ENCODE results near the gene MYRFL. TPM values are rescaled to one million over a fixed set of nuclear protein-coding genes. Genes with fewer than 3 reads are reported as not detected.

MYRFL gene
- total RNA-seq, 2 experiments from 2014 or later = not detected

- H3K36me3 Mint-ChIP-seq (ENCODE audit: low read depth) = no peaks in the 10 kb centered on the region
- H3K4me1 Mint-ChIP-seq = no peaks in the 10 kb centered on the region
- H3K27ac Mint-ChIP-seq = no peak overlapping the region
- no peak for DNase-seq
- peaks cover 17% of the 10 kb centered on the region for H3K27me3 Mint-ChIP-seq
- POLR2A ChIA-PET = interaction anchor here (0.7 kb wide), 1 partner anchor 1055 kb away, joined by 3 read pairs; no protein-coding TSS in a partner anchor
- no peaks in the 10 kb centered on the region for H3K9me3 Mint-ChIP-seq
- H3K4me3 Mint-ChIP-seq = no peak overlapping the region
- CTCF ChIA-PET = interaction anchor here (0.6 kb wide), 1 partner anchor 76 kb away, joined by 3 read pairs; no protein-coding TSS in a partner anchor
Measured at GRCh38 chr12:69828897-69829296, 3.9 kb downstream of the MYRFL start.

DNA sequence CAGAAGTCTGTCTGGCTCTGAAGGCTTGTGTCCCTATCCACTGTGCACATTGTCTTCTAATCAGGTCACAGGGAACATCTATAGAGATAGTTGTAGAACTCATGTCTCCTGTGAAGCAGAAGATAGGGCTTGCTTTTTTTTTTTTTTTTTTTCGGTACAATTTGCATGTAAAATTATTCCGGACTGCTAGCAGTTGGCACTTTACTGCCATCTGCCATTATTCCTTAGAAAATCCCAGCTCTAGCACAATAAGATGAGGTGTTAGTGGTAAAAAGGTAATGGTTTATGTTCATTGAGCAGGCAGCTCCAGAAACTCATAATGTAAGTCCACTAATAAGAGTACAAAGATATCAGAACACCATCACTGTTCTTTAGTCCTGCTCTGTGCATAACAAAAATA is 8.7 kb downstream of the MYRFL start:
- DNase-seq = no peak
- POLR2A ChIA-PET = no interaction called here
- no peak overlapping the region for H3K4me3 Mint-ChIP-seq
- no peaks in the 10 kb centered on the region for H3K36me3 Mint-ChIP-seq (ENCODE audit: low read depth)
- H3K4me1 Mint-ChIP-seq = no peaks in the 10 kb centered on the region
- CTCF ChIA-PET = no interaction called here
- no peak overlapping the region for H3K27ac Mint-ChIP-seq
- H3K27me3 Mint-ChIP-seq = peaks cover 10% of the 10 kb centered on the region
- H3K9me3 Mint-ChIP-seq = no peaks in the 10 kb centered on the region

- Mint-ChIP-seq H3K9me3 (no peaks in the 10 kb centered on the region), H3K4me1 (no peaks in the 10 kb centered on the region), H3K27ac (no peak overlapping the region), H3K36me3 (ENCODE audit: low read depth) (no peaks in the 10 kb centered on the region), H3K27me3 (peaks cover 10% of the 10 kb centered on the region), H3K4me3 (no peak overlapping the region)
- DNase-seq = no peak
- ChIA-PET CTCF (no interaction called here), POLR2A (no interaction called here)
Measured at GRCh38 chr12:69834147-69834546, 9.1 kb downstream of the MYRFL start.

GRCh38 chr12:69834576-69834975 is 9.5 kb downstream of the MYRFL start:
- H3K27ac Mint-ChIP-seq = no peak overlapping the region
- no peaks in the 10 kb centered on the region for H3K4me1 Mint-ChIP-seq
- H3K36me3 Mint-ChIP-seq (ENCODE audit: low read depth) = no peaks in the 10 kb centered on the region
- ChIA-PET CTCF (no interaction called here), POLR2A (no interaction called here)
- no peaks in the 10 kb centered on the region for H3K9me3 Mint-ChIP-seq
- no peak overlapping the region for H3K4me3 Mint-ChIP-seq
- peaks cover 8% of the 10 kb centered on the region for H3K27me3 Mint-ChIP-seq
- no peak for DNase-seq

DNA sequence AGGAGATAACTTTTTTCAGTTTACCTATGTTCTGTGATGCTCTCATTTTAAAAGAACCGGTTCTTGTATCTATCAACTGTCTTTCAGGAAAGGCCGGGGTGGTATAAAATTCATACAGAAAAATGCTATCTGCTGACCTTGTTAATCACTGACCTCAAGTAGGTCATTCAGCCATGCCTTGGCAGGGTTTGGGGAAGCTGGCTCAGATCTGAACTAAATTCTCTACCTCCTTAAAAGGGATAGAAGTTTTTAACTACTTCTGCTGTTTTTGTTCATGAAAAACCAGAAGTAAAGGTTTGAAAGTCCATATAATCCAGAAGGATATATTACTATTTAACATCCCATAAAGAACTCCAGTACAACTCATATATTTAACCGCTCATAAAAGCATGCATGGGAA is 10.1 kb downstream of the MYRFL start:
- CTCF ChIA-PET = no interaction called here
- no peaks in the 10 kb centered on the region for H3K9me3 Mint-ChIP-seq
- H3K36me3 Mint-ChIP-seq (ENCODE audit: low read depth) = no peaks in the 10 kb centered on the region

DNA sequence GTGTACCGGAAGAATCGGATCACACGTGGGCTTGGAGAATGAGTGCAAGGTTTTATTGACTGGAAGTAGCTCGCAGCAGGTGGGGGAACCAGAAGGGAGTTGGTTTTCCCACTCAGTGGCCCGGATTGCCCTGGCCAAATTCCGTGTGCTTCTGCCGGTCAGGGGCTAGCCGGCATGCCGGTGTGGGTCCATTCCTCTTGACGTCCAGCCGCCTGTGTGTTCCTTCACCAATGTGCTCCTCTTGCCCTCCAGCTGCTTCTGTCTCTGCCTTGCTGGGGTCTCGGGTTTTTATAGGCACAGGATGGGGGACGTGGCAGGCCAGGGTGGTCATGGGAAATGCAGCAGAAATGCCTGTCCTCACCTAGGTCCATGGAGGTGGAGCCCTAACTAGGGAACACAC is 11.0 kb downstream of the MYRFL start:
- POLR2A ChIA-PET = no interaction called here
- Mint-ChIP-seq H3K27ac (no peak overlapping the region), H3K9me3 (no peaks in the 10 kb centered on the region), H3K27me3 (peaks cover 10% of the 10 kb centered on the region), H3K36me3 (ENCODE audit: low read depth) (no peaks in the 10 kb centered on the region), H3K4me3 (no peak overlapping the region), H3K4me1 (no peaks in the 10 kb centered on the region)
- CTCF ChIA-PET = no interaction called here
- DNase-seq = no peak

More for the DNA sequence above, 10.1 kb downstream of the MYRFL start:
- H3K4me1 Mint-ChIP-seq = no peaks in the 10 kb centered on the region
- POLR2A ChIA-PET = no interaction called here
- H3K4me3 Mint-ChIP-seq = no peak overlapping the region
- peaks cover 7% of the 10 kb centered on the region for H3K27me3 Mint-ChIP-seq
- no peak overlapping the region for H3K27ac Mint-ChIP-seq
- DNase-seq = no peak

DNA sequence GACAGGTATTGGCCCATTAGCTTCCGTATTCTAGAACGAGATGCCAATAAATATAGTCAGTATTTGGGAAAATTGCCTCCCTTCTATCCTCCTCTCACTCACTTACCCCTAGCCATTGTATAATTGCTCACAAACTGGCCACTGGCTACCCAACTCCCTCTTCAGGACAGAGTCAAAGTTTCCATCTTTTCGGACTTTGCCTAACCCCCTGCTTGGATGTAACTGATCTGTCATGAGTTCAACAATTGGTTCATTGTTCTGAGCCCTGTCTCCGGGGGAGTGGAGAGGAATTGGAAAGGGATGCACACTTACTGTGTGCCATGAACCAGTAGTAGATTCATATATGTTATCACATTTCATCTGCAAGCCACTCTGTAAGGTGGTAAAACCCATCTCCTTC is 12.2 kb downstream of the MYRFL start:
- Mint-ChIP-seq H3K9me3 (no peaks in the 10 kb centered on the region), H3K4me3 (no peak overlapping the region), H3K27me3 (peaks cover 10% of the 10 kb centered on the region), H3K36me3 (ENCODE audit: low read depth) (no peaks in the 10 kb centered on the region), H3K4me1 (no peaks in the 10 kb centered on the region), H3K27ac (no peak overlapping the region)
- POLR2A ChIA-PET = no interaction called here
- DNase-seq = no peak
- CTCF ChIA-PET = no interaction called here

GRCh38 chr12:69837657-69838415 is 12.8 kb downstream of the MYRFL start:
- Mint-ChIP-seq H3K27me3 (peaks cover 6% of the 10 kb centered on the region), H3K4me1 (no peaks in the 10 kb centered on the region), H3K27ac (no peak overlapping the region), H3K4me3 (no peak overlapping the region), H3K36me3 (ENCODE audit: low read depth) (no peaks in the 10 kb centered on the region), H3K9me3 (no peaks in the 10 kb centered on the region)
- CTCF ChIA-PET = no interaction called here
- POLR2A ChIA-PET = no interaction called here
- no peak for DNase-seq

GRCh38 chr12:69840727-69841126 is 15.7 kb downstream of the MYRFL start:
- Mint-ChIP-seq H3K27ac (no peak overlapping the region), H3K27me3 (peaks cover 4% of the 10 kb centered on the region), H3K4me3 (no peak overlapping the region), H3K36me3 (ENCODE audit: low read depth) (no peaks in the 10 kb centered on the region), H3K4me1 (no peaks in the 10 kb centered on the region), H3K9me3 (no peaks in the 10 kb centered on the region)
- ChIA-PET POLR2A (no interaction called here), CTCF (no interaction called here)
- DNase-seq = no peak

GRCh38 chr12:69843608-69844007 is 18.6 kb downstream of the MYRFL start:
- DNase-seq = no peak
- POLR2A ChIA-PET = no interaction called here
- Mint-ChIP-seq H3K36me3 (ENCODE audit: low read depth) (no peaks in the 10 kb centered on the region), H3K4me3 (no peak overlapping the region), H3K4me1 (no peaks in the 10 kb centered on the region), H3K9me3 (no peaks in the 10 kb centered on the region), H3K27me3 (peaks cover 4% of the 10 kb centered on the region), H3K27ac (no peak overlapping the region)
- CTCF ChIA-PET = no interaction called here

- no peak for DNase-seq
- ChIA-PET POLR2A (no interaction called here), CTCF (no interaction called here)
- Mint-ChIP-seq H3K27ac (no peak overlapping the region), H3K4me1 (no peaks in the 10 kb centered on the region), H3K36me3 (ENCODE audit: low read depth) (no peaks in the 10 kb centered on the region), H3K4me3 (no peak overlapping the region), H3K27me3 (peaks cover 4% of the 10 kb centered on the region), H3K9me3 (no peaks in the 10 kb centered on the region)
Measured at GRCh38 chr12:69844416-69844815, 19.4 kb downstream of the MYRFL start.

DNA sequence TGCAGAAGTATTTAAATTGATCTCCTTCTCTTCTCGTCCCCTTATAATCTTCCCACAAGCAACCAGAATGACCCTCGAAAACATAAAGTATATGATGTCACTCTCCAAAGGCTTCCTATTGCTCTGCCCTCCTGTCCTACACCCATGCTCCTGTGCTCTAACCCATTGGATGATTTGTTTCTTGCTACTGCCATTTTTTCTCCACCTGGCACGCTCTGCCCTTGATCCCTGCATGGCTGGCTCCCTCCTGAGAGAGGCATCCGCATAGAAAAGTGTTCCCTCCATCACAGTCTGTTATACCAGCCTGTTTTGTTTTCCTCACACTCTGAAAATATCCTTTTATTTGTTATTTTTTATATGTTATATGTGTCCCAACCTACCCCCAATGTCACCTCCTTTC is 19.8 kb downstream of the MYRFL start:
- Mint-ChIP-seq H3K9me3 (no peaks in the 10 kb centered on the region), H3K4me1 (no peaks in the 10 kb centered on the region), H3K27ac (no peak overlapping the region), H3K36me3 (ENCODE audit: low read depth) (no peaks in the 10 kb centered on the region), H3K27me3 (peaks cover 6% of the 10 kb centered on the region), H3K4me3 (no peak overlapping the region)
- ChIA-PET POLR2A (no interaction called here), CTCF (no interaction called here)
- DNase-seq = no peak

DNA sequence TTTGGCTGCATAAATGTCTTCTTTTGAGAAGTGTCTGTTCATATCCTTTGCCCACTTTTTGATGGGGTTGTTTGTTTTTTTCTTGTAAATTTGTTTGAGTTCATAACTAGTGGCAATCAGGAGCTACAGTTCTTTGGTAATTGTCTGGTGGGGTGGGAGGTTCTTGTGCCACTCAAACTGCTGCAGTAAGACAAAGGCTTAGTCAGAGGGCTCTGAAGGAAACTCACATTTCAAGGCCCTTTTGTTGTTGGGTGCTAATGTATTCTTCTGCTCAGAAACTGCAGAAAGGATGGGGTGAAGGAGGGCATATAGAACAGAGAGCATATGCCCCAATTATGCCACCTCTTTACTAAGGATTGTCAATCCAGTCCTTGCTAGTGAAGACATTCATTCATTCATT is 21.9 kb downstream of the MYRFL start:
- no peak for DNase-seq
- POLR2A ChIA-PET = no interaction called here
- Mint-ChIP-seq H3K27ac (no peak overlapping the region), H3K4me3 (no peak overlapping the region), H3K9me3 (no peaks in the 10 kb centered on the region), H3K4me1 (no peaks in the 10 kb centered on the region), H3K27me3 (peaks cover 3% of the 10 kb centered on the region), H3K36me3 (ENCODE audit: low read depth) (no peaks in the 10 kb centered on the region)
- CTCF ChIA-PET = no interaction called here

GRCh38 chr12:69851976-69852375 is 26.9 kb downstream of the MYRFL start:
- CTCF ChIA-PET = interaction anchor here (0.8 to 0.9 kb wide), 2 partner anchors 10 to 234 kb away, joined by 3 read pairs; no protein-coding TSS in a partner anchor
- H3K9me3 Mint-ChIP-seq = peaks cover 2% of the 10 kb centered on the region

More at GRCh38 chr12:69851976-69852375, 26.9 kb downstream of the MYRFL start:
- POLR2A ChIA-PET = no interaction called here
- H3K27ac Mint-ChIP-seq = no peak overlapping the region
- no peak for DNase-seq
- H3K27me3 Mint-ChIP-seq = peaks cover 2% of the 10 kb centered on the region
- H3K4me3 Mint-ChIP-seq = no peak overlapping the region
- no peaks in the 10 kb centered on the region for H3K4me1 Mint-ChIP-seq
- no peaks in the 10 kb centered on the region for H3K36me3 Mint-ChIP-seq (ENCODE audit: low read depth)

All from activated CD4-positive, alpha-beta T cell treated with anti-CD3 and anti-CD28 coated beads, Interleukin-2, amount 10 ng/mL, durations not matched to agents 7 days and 5 days (primary cell).